Esophagus squamous epithelium (tissue), 5 donors: ENCODE results near the gene GPSM1. TPM values are rescaled to one million over a fixed set of nuclear protein-coding genes. Genes with fewer than 3 reads are reported as not detected.

Experiments
- DNase-seq: peaks from one replicate; lab custom pipeline; 2025; lab: John Stamatoyannopoulos, UW
- H3K27ac ChIP-seq, 4 donors: fragments of 200-600 bp; sonication (generic); one replicate each; pipeline ENCODE4 v1.5.1; 2016 to 2019; ENCODE audit warnings: mild to moderate bottlenecking in 1 of 4
- H3K27me3 ChIP-seq, 4 donors: fragments of 200-600 bp; sonication (generic); 1 replicate in 3 of 4; 2 replicates in 1 of 4; pipeline versions ENCODE4 v1.5.1 to v1.6.0; 2017 to 2021; ENCODE audit warnings: antibody characterized with exemption in 1 of 4
- H3K36me3 ChIP-seq, 3 donors: fragments of 200-600 bp; sonication (generic); one replicate each; pipeline ENCODE4 v1.5.1; 2016 to 2019
- H3K4me1 ChIP-seq, 3 donors: fragments of 200-600 bp; sonication (generic); one replicate each; pipeline ENCODE4 v1.5.1; 2017 to 2019
- H3K4me3 ChIP-seq, 4 donors: fragments of 200-600 bp; sonication (generic); 1 replicate in 3 of 4; 2 replicates in 1 of 4; pipeline ENCODE4 v1.5.1; 2016 to 2019; ENCODE audit warnings: mild to moderate bottlenecking in 2 of 4, moderate library complexity in 1 of 4
- H3K9me3 ChIP-seq, 3 donors: fragments of 200-600 bp; sonication (generic); one replicate each; pipeline ENCODE4 v1.5.1; 2016 to 2019
- CTCF ChIP-seq, 6 experiments: fragments of 450-650 bp in 4 of 6; fragments of 200-600 bp in 2 of 6; sonication (generic) in 2 of 6; IDR thresholded peaks; one replicate each; pipeline ENCODE4 v1.5.1; 2016 to 2019; ENCODE audit warnings: antibody characterized with exemption in 6 of 6, mild to moderate bottlenecking in 4 of 6, moderate library complexity in 4 of 6
- POLR2A ChIP-seq, 4 donors: fragments of 450-650 bp; IDR thresholded peaks; one replicate each; pipeline ENCODE4 v1.6.1; 2017; ENCODE audit warnings: antibody characterized with exemption in 4 of 4, mild to moderate bottlenecking in 4 of 4, moderate library complexity in 3 of 4
- WGBS, 2 donors: methylation state at CpG; one replicate each; pipeline ENCODE4 v1.1.5; 2018; 5-methylcytosine and 5-hydroxymethylcytosine counted together
- intact Hi-C: fragments of 100-400 bp; cut with DNase I; formaldehyde crosslinking; loops from one replicate; pipeline ENCODE4 v1.15.0; 2022
- total RNA-seq, 4 donors: library from RNA; depleted of rRNA; stranded (reverse); fragments of >200 nt; gene quantifications; one replicate each; pipeline ENCODE4 v1.1.0, GENCODE V29; 2016
- donor health status: DM: yes; HTN: yes; CAD: no.

Gene GPSM1
- total RNA-seq, 4 donors from 2014 or later = 0.72 to 8.2 (median 1.9) TPM

DNA sequence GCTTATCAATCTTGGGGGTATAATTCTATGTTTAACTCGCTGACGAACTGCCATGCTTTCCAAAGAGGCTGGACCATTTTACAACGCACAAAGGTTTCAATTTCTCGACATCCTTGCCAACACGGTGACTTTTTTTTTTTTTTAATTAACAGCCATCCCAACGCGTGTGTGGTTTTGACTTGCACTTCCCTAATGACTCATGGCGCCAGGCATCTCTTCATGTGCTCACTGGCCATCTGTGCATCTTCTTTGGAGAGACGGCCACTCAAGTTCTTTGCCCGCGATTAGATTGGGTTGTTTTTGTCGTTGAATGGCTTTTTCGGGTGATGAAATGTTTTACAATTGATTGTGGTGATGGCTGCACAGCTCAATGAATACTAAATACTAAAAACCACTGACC, 58.7 kb downstream of the GPSM1 start:
- H3K9me3 ChIP-seq = no peaks in the 10 kb centered on the region
- H3K4me3 ChIP-seq = no peak overlapping the region
- WGBS, 2 donors = 67 to 88% methylated on average over 13 of the region's 13 CpGs
- DNase-seq = no peak
- intact Hi-C loops = no loop called here
- H3K36me3 ChIP-seq = peaks cover 15 to 99% (median 33%) of the 10 kb centered on the region in 3 donors
- TF ChIP-seq POLR2A (IDR thresholded peaks at IDR 0.05) (no peak), CTCF (IDR thresholded peaks at IDR 0.05) (no peak)
- no peaks in the 10 kb centered on the region for H3K4me1 ChIP-seq
- H3K27me3 ChIP-seq = no peaks in the 10 kb centered on the region
- H3K27ac ChIP-seq = no peak overlapping the region

- Histone ChIP-seq H3K27ac (no peak overlapping the region), H3K4me3 (no peak overlapping the region), H3K27me3 (no peaks in the 10 kb centered on the region), H3K36me3 (peaks cover 8 to 99% (median 38%) of the 10 kb centered on the region in 3 donors), H3K9me3 (no peaks in the 10 kb centered on the region), H3K4me1 (no peaks in the 10 kb centered on the region)
- TF ChIP-seq POLR2A (IDR thresholded peaks at IDR 0.05) (no peak), CTCF (IDR thresholded peaks at IDR 0.05) (no peak)
- 88 to 90% methylated on average over 5 to 11 of the region's 19 CpGs for WGBS, 2 donors
- DNase-seq = no peak
- intact Hi-C loops = no loop called here
Observed at GRCh38 chr9:136387217-136387616, 59.9 kb downstream of the GPSM1 start.

DNA sequence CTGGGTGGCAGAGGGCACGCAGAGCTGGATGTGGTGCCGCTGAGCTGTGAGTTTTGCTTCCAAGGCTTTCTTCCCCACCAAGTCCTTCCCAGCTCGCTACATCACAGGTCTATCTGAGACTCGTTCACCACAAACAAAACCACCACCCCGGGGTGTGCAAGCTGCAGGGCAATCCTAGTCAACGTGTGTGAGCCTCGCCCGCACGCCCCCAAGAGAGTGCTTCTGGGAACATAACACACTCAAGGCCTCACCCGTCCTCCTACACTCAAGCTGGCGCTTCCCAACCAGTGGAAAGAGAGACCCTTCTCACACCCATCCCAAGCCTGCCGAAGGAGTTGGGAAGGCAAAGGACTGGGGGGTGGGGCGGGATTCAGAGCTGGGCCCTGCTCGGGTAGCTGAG, 62.1 kb downstream of the GPSM1 start:
- H3K36me3 ChIP-seq = peaks cover 20 to 99% (median 37%) of the 10 kb centered on the region in 3 donors
- H3K4me3 ChIP-seq = no peak overlapping the region
- intact Hi-C loops = no loop called here
- H3K9me3 ChIP-seq = no peaks in the 10 kb centered on the region
- TF ChIP-seq CTCF (IDR thresholded peaks at IDR 0.05) = no peak
- TF ChIP-seq POLR2A (IDR thresholded peaks at IDR 0.05) = no peak
- H3K4me1 ChIP-seq = no peaks in the 10 kb centered on the region
- 88 to 100% methylated on average over 1 to 6 of the region's 14 CpGs for WGBS, 2 donors
- H3K27ac ChIP-seq = no peak overlapping the region
- no peaks in the 10 kb centered on the region for H3K27me3 ChIP-seq
- no peak for DNase-seq

DNA sequence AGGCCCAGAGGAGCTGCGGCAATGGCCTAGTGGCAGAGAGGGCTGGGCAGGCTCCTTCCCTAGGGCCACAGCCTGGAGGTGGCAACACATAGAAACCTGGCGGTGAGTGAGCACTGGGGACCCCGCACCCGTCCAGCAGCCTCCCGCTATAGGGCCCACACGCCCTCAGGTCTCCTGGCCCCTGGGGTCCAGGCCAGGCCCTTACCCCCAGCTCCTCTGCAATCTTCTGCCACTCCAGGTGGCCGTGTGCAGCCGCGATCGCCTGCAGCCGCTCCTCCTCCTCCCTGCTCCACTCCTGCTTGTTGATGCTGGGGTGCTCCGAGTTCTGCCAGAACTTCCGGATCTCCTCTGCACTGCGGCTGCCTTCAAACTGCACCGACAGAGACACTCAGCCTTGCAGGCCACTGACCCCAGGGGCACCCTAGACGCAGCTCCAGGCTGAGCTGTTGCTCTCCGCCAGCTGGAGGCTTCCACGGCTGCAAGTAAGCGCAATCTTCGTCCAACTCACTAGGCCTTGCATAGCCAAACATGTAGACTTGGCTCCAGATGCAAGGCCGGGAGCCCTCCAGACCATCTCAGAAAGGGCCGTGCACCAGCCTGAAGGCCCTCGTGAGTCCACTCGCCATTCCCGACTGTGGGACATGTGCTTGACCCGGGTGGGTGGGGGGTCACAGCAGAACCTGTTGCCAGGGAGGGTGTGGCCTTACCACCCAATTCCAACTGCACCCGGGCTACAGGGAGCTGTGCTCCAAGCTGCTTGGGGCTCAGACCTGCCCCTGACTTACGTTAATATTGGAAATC, 64.6 kb downstream of the GPSM1 start:
- Histone ChIP-seq H3K27me3 (no peaks in the 10 kb centered on the region), H3K36me3 (peaks cover 29 to 99% (median 55%) of the 10 kb centered on the region in 3 donors), H3K4me3 (no peak overlapping the region), H3K9me3 (no peaks in the 10 kb centered on the region), H3K4me1 (no peaks in the 10 kb centered on the region), H3K27ac (no peak overlapping the region)
- WGBS, 2 donors = 90 to 92% methylated on average over 20 to 21 of the region's 28 CpGs
- intact Hi-C loops = no loop called here
- DNase-seq = no peak
- TF ChIP-seq CTCF (IDR thresholded peaks at IDR 0.05) (no peak), POLR2A (IDR thresholded peaks at IDR 0.05) (no peak)
